HCT116 (cell line): ENCODE measurements around the gene SLC9A7. TPM values are rescaled to one million over a fixed set of nuclear protein-coding genes. Genes with fewer than 3 reads are reported as not detected.

Source experiments
- ATAC-seq: fragments of 200-7000 bp; cut with Tn5 transposase; 2 replicates; pipeline ENCODE4 v1.9.1; 2020; ENCODE audit warnings: mild to moderate bottlenecking, moderate library complexity
- BruUV-seq: library from RNA; stranded (reverse); fragments of 400-500 nt; replicated peaks from 2 replicates; lab custom pipeline; 2021; lab: Mats Ljungman, UMichigan
- CTCF ChIA-PET: fragments of 300-600 bp; sonication (Branson Sonifier 250); formaldehyde crosslinking; loops from one replicate; lab custom pipeline; 2021; ENCODE audit warnings: antibody characterized with exemption; lab: Charles Lee
- POLR2A ChIA-PET: fragments of 300-600, 350-600 bp; sonication (Branson Sonifier 250); formaldehyde crosslinking; loops from one replicate; lab custom pipeline; 2021; ENCODE audit warnings: antibody characterized with exemption; lab: Charles Lee
- RAD21 ChIA-PET, 2 experiments: fragments of 300-600 bp; sonication (Branson Sonifier 250); formaldehyde crosslinking; loops; one replicate each; lab custom pipeline; 2023; ENCODE audit warnings: low total read pairs in 2 of 2; ENCODE audit not compliant: uncharacterized antibody in 2 of 2, unreplicated experiment in 2 of 2, low non-redundant PET in 1 of 2; lab: Charles Lee
- DNase-seq: peaks from one replicate; pipeline ENCODE4 v3.0.0-alpha.2; 2010; ENCODE audit warnings: low read depth, low spot score
- H2AFZ ChIP-seq: fragments of 200-600 bp; shearing (Covaris generic), sonication (generic); 2 replicates; pipeline ENCODE4 v1.6.1; 2017; ENCODE audit warnings: low read depth, mixed run types, mixed read lengths, antibody characterized with exemption, low read length; ENCODE audit not compliant: poor library complexity, severe bottlenecking
- H3K27ac ChIP-seq: 2 replicates; pipeline ENCODE4 v1.5.1; 2012; ENCODE audit warnings: low read depth, low read length
- H3K27me3 ChIP-seq: fragments of 200-600 bp; sonication (generic); 2 replicates; pipeline ENCODE4 v1.6.1; 2016; ENCODE audit warnings: mixed run types, low read length, mixed read lengths; ENCODE audit not compliant: insufficient read depth
- H3K36me3 ChIP-seq, 2 experiments: fragments of 200-500 bp in 1 of 2; fragments of 200-600 bp in 1 of 2; sonication (Bioruptor generic) in 1 of 2; sonication (generic) in 1 of 2; 2 replicates each; pipeline versions ENCODE4 v1.5.1 to v1.6.1; 2014 to 2016; ENCODE audit warnings: low read length in 2 of 2, inconsistent platforms in 1 of 2, mixed read lengths in 1 of 2, mixed run types in 1 of 2; ENCODE audit not compliant: insufficient read depth in 2 of 2, control insufficient read depth in 1 of 2
- H3K4me1 ChIP-seq, 2 experiments: fragments of 200-600 bp in 1 of 2; sonication (generic) in 1 of 2; 2 replicates each; pipeline versions ENCODE4 v1.5.1 to v1.6.1; 2012 to 2017; ENCODE audit warnings: low read length in 2 of 2, inconsistent platforms in 1 of 2, mild to moderate bottlenecking in 1 of 2, mixed read lengths in 1 of 2, mixed run types in 1 of 2, moderate library complexity in 1 of 2; ENCODE audit not compliant: insufficient read depth in 2 of 2, control insufficient read depth in 1 of 2
- H3K4me2 ChIP-seq: fragments of 200-600 bp; sonication (generic); 2 replicates; pipeline ENCODE4 v1.6.1; 2017; ENCODE audit warnings: mixed run types, low read length, mixed read lengths
- H3K4me3 ChIP-seq, 2 experiments: fragments of 200-600 bp in 1 of 2; sonication (generic) in 1 of 2; replicated peaks in 1 of 2; 2 replicates each; pipeline ENCODE4 v1.5.1; 2011 to 2016; ENCODE audit warnings: low read length in 2 of 2, control low read depth in 1 of 2, low read depth in 1 of 2, mild to moderate bottlenecking in 1 of 2, mixed read lengths in 1 of 2, mixed run types in 1 of 2
- H3K79me2 ChIP-seq: fragments of 200-600 bp; sonication (generic); 2 replicates; pipeline ENCODE4 v1.6.1; 2017; ENCODE audit warnings: mild to moderate bottlenecking, mixed run types, low read length, moderate library complexity, mixed read lengths; ENCODE audit not compliant: insufficient read depth
- H3K9ac ChIP-seq: fragments of 200-600 bp; sonication (generic); 2 replicates; pipeline ENCODE4 v1.6.1; 2016; ENCODE audit warnings: low read length, mixed read lengths
- H3K9me2 ChIP-seq: fragments of 200-600 bp; sonication (generic), shearing (Covaris generic); 2 replicates; pipeline ENCODE4 v1.6.1; 2017; ENCODE audit warnings: mixed run types, mild to moderate bottlenecking, moderate library complexity; ENCODE audit not compliant: insufficient read depth
- H3K9me3 ChIP-seq, 2 experiments: fragments of 200-500 bp in 1 of 2; fragments of 200-600 bp in 1 of 2; sonication (Bioruptor generic) in 1 of 2; sonication (generic) in 1 of 2; 2 replicates each; pipeline ENCODE4 v1.6.1; 2014 to 2017; ENCODE audit warnings: low read length in 2 of 2, mixed read lengths in 2 of 2, inconsistent platforms in 1 of 2, low read depth in 1 of 2, mild to moderate bottlenecking in 1 of 2, mixed run types in 1 of 2, moderate library complexity in 1 of 2; ENCODE audit not compliant: control insufficient read depth in 1 of 2, insufficient read depth in 1 of 2
- H4K20me1 ChIP-seq: fragments of 200-600 bp; sonication (generic), shearing (Covaris generic); 2 replicates; pipeline ENCODE4 v1.6.1; 2017; ENCODE audit warnings: mixed run types, mild to moderate bottlenecking, moderate library complexity; ENCODE audit not compliant: insufficient read depth
- EGR1 ChIP-seq: IDR thresholded peaks from 2 replicates; pipeline ENCODE4 v1.6.1; 2012; ENCODE audit warnings: low read depth
- ELF1 ChIP-seq: IDR thresholded peaks from 2 replicates; pipeline ENCODE4 v1.6.1; 2012; ENCODE audit warnings: low read depth, borderline replicate concordance
- EZH2 ChIP-seq: fragments of 200-600 bp; sonication (generic); IDR thresholded peaks from 2 replicates; pipeline ENCODE4 v1.6.1; 2017; ENCODE audit warnings: antibody characterized with exemption, mixed run types
- EZH2phosphoT487 ChIP-seq: fragments of 200-600 bp; IDR thresholded peaks from 2 replicates; pipeline ENCODE4 v1.6.1; 2018; ENCODE audit warnings: antibody characterized with exemption, borderline replicate concordance
- JUND ChIP-seq: IDR thresholded peaks from 2 replicates; pipeline ENCODE4 v1.6.1; 2012
- POLR2AphosphoS5 ChIP-seq: IDR thresholded peaks from 2 replicates; pipeline ENCODE4 v1.6.1; 2011; ENCODE audit warnings: mild to moderate bottlenecking, low read depth, low read length, moderate library complexity
- SIN3A ChIP-seq: IDR thresholded peaks from 2 replicates; pipeline ENCODE4 v1.6.1; 2012; ENCODE audit warnings: low read depth
- ZFX ChIP-seq: fragments of 450-650 bp; IDR thresholded peaks from 2 replicates; pipeline ENCODE4 v1.6.1; 2017
- intact Hi-C: fragments of 100-400 bp; cut with micrococcal nuclease; formaldehyde crosslinking; loops from 2 replicates; pipeline ENCODE4 v1.10.0; 2022
- total RNA-seq: library from RNA; stranded (reverse); gene quantifications from one replicate; pipeline ENCODE4 v1.2.1, GENCODE V29; 2021; ENCODE audit not compliant: unreplicated experiment
- TF ChIP-seq, protein P1 (sequence below): IDR thresholded peaks from 2 replicates; pipeline ENCODE4 v1.6.1; 2011; ENCODE audit warnings: mild to moderate bottlenecking, low read length, moderate library complexity; ENCODE audit not compliant: insufficient replicate concordance; ENCODE audit errors: extremely low read depth

Gene SLC9A7
- total RNA-seq, 1 experiment from 2014 or later, result 18.6 TPM

DNA sequence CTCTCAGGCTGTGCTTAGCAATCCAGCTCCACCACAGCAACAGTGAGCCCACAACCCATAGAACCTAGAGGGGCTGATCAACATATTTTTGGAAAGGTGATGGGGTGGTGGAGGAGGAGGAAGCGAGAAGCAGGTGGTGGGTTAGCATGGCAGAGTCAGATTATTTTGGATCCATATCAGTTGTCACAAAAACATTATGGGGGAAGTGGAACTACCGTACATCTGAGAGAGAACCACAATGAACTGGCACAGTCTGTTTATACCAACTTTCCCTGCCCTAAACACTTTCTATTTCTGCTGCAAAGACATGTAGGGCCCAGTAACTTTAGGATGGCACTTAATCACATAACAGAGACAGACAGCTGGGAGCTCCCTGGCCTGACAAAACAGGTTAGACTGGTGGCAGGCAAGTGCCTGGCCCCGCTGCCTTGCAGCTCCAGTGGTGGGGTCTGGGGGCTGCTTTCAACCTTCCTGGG is 4.3 kb downstream of the SLC9A7 start:
- Histone ChIP-seq H3K27ac (no peak overlapping the region), H4K20me1 (no peaks in the 10 kb centered on the region), H3K9ac (no peak overlapping the region), H3K27me3 (no peaks in the 10 kb centered on the region), H3K4me1 (peaks cover 2 to 13% of the 10 kb centered on the region in 2 experiments), H3K79me2 (peaks cover 18% of the 10 kb centered on the region), H3K9me2 (no peaks in the 10 kb centered on the region), H3K4me3 (no peak overlapping the region), H3K9me3 (no peaks in the 10 kb centered on the region), H3K4me2 (no peak overlapping the region), H3K36me3 (no peaks in the 10 kb centered on the region), H2AFZ (no peak overlapping the region)
- BruUV-seq, result no TSS peak
- ChIA-PET CTCF (no interaction called here), POLR2A (no interaction called here), RAD21 (interaction anchor here in 1 of 2 experiments (0.5 kb wide), 1 partner anchor 190 kb away, joined by 3 read pairs; no protein-coding TSS in a partner anchor)
- TF ChIP-seq JUND, result no peak
- no peak for TF ChIP-seq EZH2
- no peak for TF ChIP-seq ELF1
- no peak for TF ChIP-seq SIN3A
- ATAC-seq (no peak), DNase-seq (no peak)
- intact Hi-C loops, result loop anchor here (10.0 kb wide), 1 partner anchor 340 kb away; no protein-coding TSS in a partner anchor

DNA sequence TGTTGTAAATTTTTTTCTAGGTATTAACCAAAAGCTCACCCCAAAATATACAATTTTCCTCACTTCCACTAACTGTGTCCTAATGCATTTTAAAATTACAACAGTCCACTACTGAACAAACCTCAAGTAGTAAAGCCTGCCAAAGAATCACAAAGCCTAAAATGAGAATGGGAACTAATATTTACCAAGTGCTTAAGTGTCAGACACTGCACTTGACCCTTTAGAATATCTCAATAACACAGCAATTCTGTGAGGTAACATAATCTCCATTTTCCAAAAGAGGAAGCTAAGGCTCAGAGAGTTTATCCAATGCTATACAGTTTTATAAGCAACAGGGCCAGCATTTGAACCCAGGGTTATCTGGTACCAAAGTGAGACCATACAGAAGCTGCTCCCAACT is 4.9 kb downstream of the SLC9A7 start:
- peaks cover 18% of the 10 kb centered on the region for H3K79me2 ChIP-seq
- ChIA-PET RAD21 (no interaction called here), POLR2A (no interaction called here), CTCF (no interaction called here)
- no TSS peak for BruUV-seq
- TF ChIP-seq POLR2AphosphoS5 (no peak), EGR1 (no peak), EZH2phosphoT487 (no peak), ZFX (no peak), SIN3A (no peak)
- TF ChIP-seq, protein P1, sequence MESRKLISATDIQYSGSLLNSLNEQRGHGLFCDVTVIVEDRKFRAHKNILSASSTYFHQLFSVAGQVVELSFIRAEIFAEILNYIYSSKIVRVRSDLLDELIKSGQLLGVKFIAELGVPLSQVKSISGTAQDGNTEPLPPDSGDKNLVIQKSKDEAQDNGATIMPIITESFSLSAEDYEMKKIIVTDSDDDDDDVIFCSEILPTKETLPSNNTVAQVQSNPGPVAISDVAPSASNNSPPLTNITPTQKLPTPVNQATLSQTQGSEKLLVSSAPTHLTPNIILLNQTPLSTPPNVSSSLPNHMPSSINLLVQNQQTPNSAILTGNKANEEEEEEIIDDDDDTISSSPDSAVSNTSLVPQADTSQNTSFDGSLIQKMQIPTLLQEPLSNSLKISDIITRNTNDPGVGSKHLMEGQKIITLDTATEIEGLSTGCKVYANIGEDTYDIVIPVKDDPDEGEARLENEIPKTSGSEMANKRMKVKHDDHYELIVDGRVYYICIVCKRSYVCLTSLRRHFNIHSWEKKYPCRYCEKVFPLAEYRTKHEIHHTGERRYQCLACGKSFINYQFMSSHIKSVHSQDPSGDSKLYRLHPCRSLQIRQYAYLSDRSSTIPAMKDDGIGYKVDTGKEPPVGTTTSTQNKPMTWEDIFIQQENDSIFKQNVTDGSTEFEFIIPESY, result no peak
- no peak overlapping the region for H3K4me3 ChIP-seq
- no peak for DNase-seq
- H3K9me2 ChIP-seq, result no peaks in the 10 kb centered on the region
- H3K9me3 ChIP-seq, result no peaks in the 10 kb centered on the region
- no peak overlapping the region for H2AFZ ChIP-seq
- no peaks in the 10 kb centered on the region for H3K36me3 ChIP-seq
- no peaks in the 10 kb centered on the region for H3K27me3 ChIP-seq
- no peak overlapping the region for H3K9ac ChIP-seq
- ATAC-seq, result no peak
- H3K27ac ChIP-seq, result no peak overlapping the region
- no peaks in the 10 kb centered on the region for H4K20me1 ChIP-seq
- intact Hi-C loops, result loop anchor here (10.0 kb wide), 1 partner anchor 341 kb away; no protein-coding TSS in a partner anchor
- no peak overlapping the region for H3K4me2 ChIP-seq
- peaks cover 2 to 10% of the 10 kb centered on the region in 2 experiments; a peak in 3 of 4 replicates for H3K4me1 ChIP-seq
